NCI-H82 treated with DMSO at 0.1 percent for 48 hours (cell line): ENCODE data around the gene USP12.
"Not testable (repeated sequence)": the region's sequence is repeated elsewhere in the genome, so short reads cannot be mapped to it uniquely, and the experiment has no call there.

Source experiments
- DNase-seq: peaks from one replicate; lab custom pipeline; 2025; ENCODE audit not compliant: unreplicated experiment; lab: John Stamatoyannopoulos, UW

USP12 gene

DNA sequence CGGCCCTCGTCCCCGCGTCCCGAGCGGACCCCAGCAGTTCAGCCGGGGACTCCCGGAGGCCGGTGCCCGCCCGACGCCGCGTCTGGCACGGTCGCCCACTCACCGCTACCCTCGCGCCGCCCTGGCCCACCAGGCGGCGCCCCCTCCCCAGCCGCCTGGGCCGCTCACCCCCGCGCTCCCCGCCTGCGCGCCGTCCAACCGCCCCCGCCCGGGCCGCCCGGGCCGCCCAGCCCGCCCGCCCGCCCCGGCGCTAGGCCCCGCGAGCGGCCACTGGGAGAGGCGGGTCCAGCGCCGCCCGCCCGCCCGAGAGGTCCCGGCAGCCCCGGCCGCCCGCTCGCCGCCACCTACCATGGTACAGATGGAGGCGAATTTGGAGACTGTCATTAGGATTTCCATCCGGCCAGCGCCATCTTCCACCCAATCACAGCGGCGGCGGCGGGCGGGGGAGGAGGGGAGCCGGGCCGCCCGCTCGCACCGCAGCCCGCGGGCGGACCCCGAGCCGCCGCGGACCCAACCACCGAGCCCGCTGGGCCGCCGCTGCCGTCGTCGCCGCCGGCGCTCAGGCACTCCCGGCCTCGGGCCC lies at the start of gene USP12:
Gene USP12, minus strand, starts transcription at position 568 of the 583 bp plus-strand sequence. Its CDS starts 172 bp downstream, at position 396.
- DNase-seq, result no peak

GRCh38 chr13:27219611-27220010 lies 48.0 kb upstream of the USP12 start:
- no peak for DNase-seq

DNA sequence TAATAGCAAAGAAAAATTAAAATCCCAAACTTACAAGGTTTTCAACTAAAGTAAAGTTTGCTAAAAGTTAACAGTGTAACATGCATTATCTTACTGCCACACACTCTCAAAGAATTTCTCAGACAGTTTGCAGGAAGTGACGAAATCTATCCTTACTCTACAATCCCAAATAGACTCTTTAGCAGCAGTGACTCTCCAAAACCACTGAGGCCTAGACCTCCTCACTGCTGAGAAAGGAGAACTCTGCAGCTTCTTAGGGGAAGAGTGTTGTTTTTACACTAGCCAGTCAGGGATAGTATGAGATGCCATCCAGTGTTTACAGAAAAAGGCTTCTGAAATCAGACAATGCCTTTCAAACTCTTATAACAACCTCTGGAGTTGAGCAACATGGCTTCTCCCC lies 47.2 kb upstream of the USP12 start:
- DNase-seq, result not testable (repeated sequence)

DNA sequence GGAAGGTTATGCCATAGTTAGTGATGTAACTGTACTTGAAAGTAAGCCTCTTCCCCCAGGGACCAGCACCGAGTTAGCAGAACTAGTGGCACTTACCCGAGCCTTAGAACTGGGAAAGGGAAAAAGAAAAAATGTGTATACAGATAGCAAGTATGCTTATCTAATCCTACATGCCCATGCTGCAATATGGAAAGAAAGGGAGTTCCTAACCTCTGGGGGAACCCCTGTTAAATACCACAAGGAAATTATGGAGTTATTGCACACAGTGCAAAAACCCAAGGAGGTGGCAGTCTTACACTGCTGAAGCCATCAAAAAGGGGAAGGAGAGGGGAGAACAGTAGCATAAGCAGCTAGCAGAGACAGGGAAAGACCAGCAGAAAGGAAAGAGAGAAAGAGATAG lies 46.2 kb upstream of the USP12 start:
- not testable (repeated sequence) for DNase-seq

DNA sequence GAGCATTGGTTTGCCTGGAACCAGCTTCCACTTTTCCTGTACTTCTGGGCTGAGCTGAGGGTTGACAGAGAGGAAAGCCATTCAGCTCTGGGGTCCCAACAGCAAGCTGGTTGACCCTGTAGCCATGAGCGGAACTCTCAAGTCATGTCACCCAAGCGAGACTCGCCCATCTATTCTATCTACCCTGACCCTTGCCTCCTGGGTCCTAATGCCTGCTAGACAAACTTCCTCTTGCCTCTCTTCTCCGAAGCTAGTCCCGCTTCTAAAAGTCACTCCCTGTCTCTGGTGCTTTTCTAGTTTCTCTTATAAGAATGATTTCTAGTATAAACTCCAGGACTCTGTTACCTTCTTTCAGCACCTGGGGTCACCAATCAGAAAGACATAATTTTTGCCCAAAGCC lies 41.8 kb upstream of the USP12 start:
- DNase-seq, result not testable (repeated sequence)

DNA sequence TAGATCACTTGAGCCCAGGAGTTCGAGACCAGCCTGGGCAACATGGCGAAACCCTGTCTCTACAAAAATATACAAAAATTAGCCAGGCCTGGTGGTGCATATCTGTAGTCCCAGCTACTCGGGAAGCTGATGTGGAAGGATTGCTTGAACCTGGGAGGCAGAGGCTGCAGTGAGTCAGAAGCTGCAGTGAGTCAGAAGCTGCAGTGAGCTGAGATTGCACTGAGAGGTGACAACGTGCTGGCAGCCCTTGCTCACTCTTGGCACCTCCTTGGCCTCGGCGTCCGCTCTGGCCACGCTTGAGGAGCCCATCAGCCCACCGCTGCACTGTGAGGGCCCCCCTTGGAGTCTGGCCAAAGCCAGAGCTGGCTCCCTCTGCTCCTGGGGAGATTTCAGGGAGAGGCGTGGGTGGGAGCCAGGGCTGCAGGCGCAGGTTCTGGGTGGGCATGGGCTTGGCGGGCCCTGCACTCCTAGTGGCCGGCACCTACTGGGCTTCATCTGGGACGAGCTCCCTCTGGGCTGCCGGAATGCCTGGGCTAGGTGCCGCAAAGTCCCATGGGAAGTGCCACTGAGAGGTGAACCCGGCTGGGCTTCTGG lies 40.3 kb upstream of the USP12 start:
- DNase-seq, result no peak

- no peak for DNase-seq
Measured at GRCh38 chr13:27211271-27211670, 39.7 kb upstream of the USP12 start.

- DNase-seq, result no peak
Measured at GRCh38 chr13:27208514-27208913, 36.9 kb upstream of the USP12 start.

- DNase-seq, result no peak
Measured at GRCh38 chr13:27203854-27204253, 32.2 kb upstream of the USP12 start.

- DNase-seq, result no peak
Measured at GRCh38 chr13:27203186-27203585, 31.6 kb upstream of the USP12 start.

GRCh38 chr13:27201661-27202060 lies 30.1 kb upstream of the USP12 start:
- no peak for DNase-seq

GRCh38 chr13:27200413-27201070 lies 28.9 kb upstream of the USP12 start:
- DNase-seq, result peak; percentile 54

- peak; percentile 86 for DNase-seq
Measured at GRCh38 chr13:27199696-27200095, 28.1 kb upstream of the USP12 start.

DNA sequence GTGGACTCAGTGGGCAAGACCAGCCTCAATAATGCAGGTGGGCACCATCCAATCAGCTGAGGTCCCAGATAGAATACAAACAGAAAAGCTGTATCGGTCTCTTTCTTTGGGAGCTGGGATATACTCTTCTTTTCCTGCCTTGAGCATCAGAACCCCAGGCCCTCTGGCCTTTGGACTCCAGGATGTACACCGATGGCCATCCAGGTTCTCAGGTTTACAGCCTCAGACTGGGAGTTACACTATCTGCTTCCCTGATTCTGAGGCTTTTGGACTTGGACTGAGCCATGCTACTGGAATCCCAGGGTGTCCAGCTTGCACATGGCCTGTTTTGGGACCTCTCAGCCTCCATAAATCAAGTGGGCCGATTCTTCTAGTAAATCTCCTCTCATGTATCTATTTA lies 27.6 kb upstream of the USP12 start:
- DNase-seq, result no peak

GRCh38 chr13:27194895-27195764 lies 23.5 kb upstream of the USP12 start:
- no peak for DNase-seq

- DNase-seq, result no peak
Measured at GRCh38 chr13:27194209-27194608, 22.6 kb upstream of the USP12 start.

- DNase-seq, result no peak
Measured at GRCh38 chr13:27193496-27193895, 21.9 kb upstream of the USP12 start.

DNA sequence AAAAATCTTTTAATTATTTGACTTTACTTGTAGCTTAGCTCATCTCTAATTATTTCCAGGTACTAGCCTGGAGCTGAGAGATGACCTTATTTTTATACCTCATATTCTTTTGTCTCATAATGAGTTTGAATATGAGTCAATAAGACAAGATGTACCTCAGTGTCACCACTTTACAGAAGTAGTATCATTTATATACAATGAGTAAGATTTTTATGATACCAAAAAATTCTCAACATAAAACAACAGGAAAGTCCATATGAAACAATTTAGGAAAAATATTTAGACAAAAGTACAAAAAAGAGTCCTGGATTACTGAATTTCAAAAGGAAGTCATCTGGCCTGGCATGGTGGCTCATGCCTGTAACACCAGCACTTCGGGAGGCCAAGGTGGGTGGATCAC lies 21.4 kb upstream of the USP12 start:
- no peak for DNase-seq

DNA sequence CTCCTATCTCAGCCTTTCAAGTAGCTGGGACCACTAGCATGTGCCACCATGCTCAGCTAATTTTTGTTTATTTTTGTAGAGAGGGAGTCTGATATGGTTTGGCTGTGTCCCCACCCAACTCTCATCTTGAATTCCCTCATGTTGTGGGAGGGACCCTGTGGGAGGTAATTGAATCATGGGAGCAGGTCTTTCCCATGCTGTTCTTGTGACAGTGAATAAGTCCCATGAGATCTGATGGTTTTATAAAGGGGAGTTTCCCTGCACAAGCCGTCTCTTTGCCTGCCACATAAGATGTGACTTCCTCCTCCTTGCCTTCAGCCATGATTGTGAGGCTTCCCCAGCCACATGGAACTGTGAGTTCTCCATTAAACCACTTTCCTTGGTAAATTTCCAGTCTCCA lies 20.8 kb upstream of the USP12 start:
- DNase-seq, result not testable (repeated sequence)

GRCh38 chr13:27189192-27189591 lies 17.6 kb upstream of the USP12 start:
- DNase-seq, result no peak

DNA sequence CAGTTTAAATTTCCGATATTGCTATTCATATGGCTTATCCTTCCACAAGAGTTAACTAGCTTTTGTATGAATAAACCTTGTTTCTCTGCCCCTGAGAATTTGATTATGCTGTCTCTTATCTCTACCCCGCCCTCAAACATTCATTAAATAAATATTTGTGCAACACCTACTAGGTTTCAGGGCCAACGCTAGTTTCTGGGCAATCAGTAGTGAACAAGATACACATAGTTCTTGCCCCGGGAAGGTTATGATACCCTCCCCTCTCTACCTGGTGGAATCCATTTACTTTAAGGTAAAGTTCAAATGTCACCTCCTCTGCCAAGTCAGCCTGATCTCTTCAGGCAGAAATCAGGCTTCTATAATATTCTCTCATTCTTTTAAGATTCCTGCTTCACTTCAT lies 16.6 kb upstream of the USP12 start:
- no peak for DNase-seq

- DNase-seq, result no peak
Measured at GRCh38 chr13:27186295-27186694, 14.7 kb upstream of the USP12 start.
